Measurements from ENCODE around the gene KRTAP10-7.
"Not testable (repeated sequence)": the region's sequence is repeated elsewhere in the genome, so short reads cannot be mapped to it uniquely, and the experiment has no call there.

KRTAP10-7 gene

GRCh38 chr21:44612669-44613229 lies 12.4 kb downstream of the KRTAP10-7 start:
- DNase-seq: no peak

- no peak for DNase-seq
Observed at GRCh38 chr21:44613386-44614155, 13.2 kb downstream of the KRTAP10-7 start.

GRCh38 chr21:44614161-44614631 lies 13.8 kb downstream of the KRTAP10-7 start:
- no peak for DNase-seq

GRCh38 chr21:44614961-44615391 lies 14.6 kb downstream of the KRTAP10-7 start:
- no peak for DNase-seq

- DNase-seq: no peak
Observed at GRCh38 chr21:44615466-44615865, 15.1 kb downstream of the KRTAP10-7 start.

- no peak for DNase-seq
Observed at GRCh38 chr21:44615911-44616590, 15.7 kb downstream of the KRTAP10-7 start.

GRCh38 chr21:44616591-44616926 lies 16.2 kb downstream of the KRTAP10-7 start:
- no peak for DNase-seq

- DNase-seq: no peak
Observed at GRCh38 chr21:44617071-44617501, 16.7 kb downstream of the KRTAP10-7 start.

- peak in 1 of 2 donors; percentile 20 for DNase-seq
Observed at GRCh38 chr21:44618504-44618903, 18.1 kb downstream of the KRTAP10-7 start.

- peak; percentile 70 to 76 for DNase-seq
Observed at GRCh38 chr21:44618909-44619308, 18.5 kb downstream of the KRTAP10-7 start.

- no peak for DNase-seq
Observed at GRCh38 chr21:44619886-44620285, 19.5 kb downstream of the KRTAP10-7 start.

- no peak for DNase-seq
Observed at GRCh38 chr21:44623575-44623974, 23.2 kb downstream of the KRTAP10-7 start.

GRCh38 chr21:44625756-44626155 lies 25.4 kb downstream of the KRTAP10-7 start:
- no peak for DNase-seq

- DNase-seq: peak; percentile 35 to 42
Observed at GRCh38 chr21:44626262-44626661, 25.9 kb downstream of the KRTAP10-7 start.

- no peak for DNase-seq
Observed at GRCh38 chr21:44626673-44627143, 26.3 kb downstream of the KRTAP10-7 start, which contains the start of gene KRTAP10-9. TSS of gene KRTAP10-9 (plus strand) at chr21:44627093. CDS start at chr21:44627172, 79 bp downstream.

GRCh38 chr21:44627181-44627822 lies 26.9 kb downstream of the KRTAP10-7 start:
- not testable (repeated sequence) for DNase-seq

GRCh38 chr21:44627831-44628233 lies 27.4 kb downstream of the KRTAP10-7 start:
- DNase-seq: not testable (repeated sequence)

- DNase-seq: no peak
Observed at GRCh38 chr21:44628707-44629391, 28.5 kb downstream of the KRTAP10-7 start.

GRCh38 chr21:44630440-44630839 lies 30.0 kb downstream of the KRTAP10-7 start:
- DNase-seq: peak; percentile 26 to 36

GRCh38 chr21:44632067-44632466 lies 31.7 kb downstream of the KRTAP10-7 start:
- DNase-seq: no peak

GRCh38 chr21:44636209-44637017 lies 36.0 kb downstream of the KRTAP10-7 start:
- no peak for DNase-seq

All from CD4-positive, alpha-beta T cell treated with Interleukin-4 for 1 hour (primary cell).